ENCODE results near the gene CAB39L. TPM values are rescaled to one million over a fixed set of nuclear protein-coding genes. Genes with fewer than 3 reads are reported as not detected.

The CAB39L gene
- total RNA-seq, 2 donors from 2014 or later, result 5.3 to 8.6 TPM

GRCh38 chr13:49444524-49445395 is 896 bp upstream of the CAB39L start:
- peak overlapping the region; percentile 91 for H3K9ac ChIP-seq (ENCODE audit: extremely low read depth, low read length, poor library complexity, severe bottlenecking)
- no peaks in the 10 kb centered on the region for H3K4me1 ChIP-seq (ENCODE audit: control insufficient read depth, insufficient read depth, low read length)
- H3K9me3 ChIP-seq (ENCODE audit: control insufficient read depth, low read length), result no peaks in the 10 kb centered on the region
- H3K36me3 Mint-ChIP-seq (ENCODE audit: low read depth), result peaks cover 4% of the 10 kb centered on the region
- peaks cover 3% of the 10 kb centered on the region for H3K4me1 Mint-ChIP-seq
- peak overlapping the region; percentile 93 for H3K4me3 Mint-ChIP-seq
- H3K36me3 ChIP-seq (ENCODE audit: control insufficient read depth, insufficient read depth, low read length), result peaks cover 6% of the 10 kb centered on the region
- H3K27ac Mint-ChIP-seq, result peak overlapping the region; percentile 99
- H3K27me3 Mint-ChIP-seq (ENCODE audit: insufficient read depth), result no peaks in the 10 kb centered on the region
- no peaks in the 10 kb centered on the region for H3K27me3 ChIP-seq (ENCODE audit: control insufficient read depth, insufficient read depth, low read length, poor library complexity, severe bottlenecking)
- H3K4me3 ChIP-seq (ENCODE audit: low read length), result peak overlapping the region; percentile 84
- TF ChIP-seq, protein P1, sequence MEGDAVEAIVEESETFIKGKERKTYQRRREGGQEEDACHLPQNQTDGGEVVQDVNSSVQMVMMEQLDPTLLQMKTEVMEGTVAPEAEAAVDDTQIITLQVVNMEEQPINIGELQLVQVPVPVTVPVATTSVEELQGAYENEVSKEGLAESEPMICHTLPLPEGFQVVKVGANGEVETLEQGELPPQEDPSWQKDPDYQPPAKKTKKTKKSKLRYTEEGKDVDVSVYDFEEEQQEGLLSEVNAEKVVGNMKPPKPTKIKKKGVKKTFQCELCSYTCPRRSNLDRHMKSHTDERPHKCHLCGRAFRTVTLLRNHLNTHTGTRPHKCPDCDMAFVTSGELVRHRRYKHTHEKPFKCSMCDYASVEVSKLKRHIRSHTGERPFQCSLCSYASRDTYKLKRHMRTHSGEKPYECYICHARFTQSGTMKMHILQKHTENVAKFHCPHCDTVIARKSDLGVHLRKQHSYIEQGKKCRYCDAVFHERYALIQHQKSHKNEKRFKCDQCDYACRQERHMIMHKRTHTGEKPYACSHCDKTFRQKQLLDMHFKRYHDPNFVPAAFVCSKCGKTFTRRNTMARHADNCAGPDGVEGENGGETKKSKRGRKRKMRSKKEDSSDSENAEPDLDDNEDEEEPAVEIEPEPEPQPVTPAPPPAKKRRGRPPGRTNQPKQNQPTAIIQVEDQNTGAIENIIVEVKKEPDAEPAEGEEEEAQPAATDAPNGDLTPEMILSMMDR (conservative IDR thresholded peaks at IDR 0.05), result no peak
- peak; percentile 67 for DNase-seq
- H3K27ac ChIP-seq (ENCODE audit: low read depth, low read length), result peak overlapping the region; percentile 34
- 7 to 20% methylated on average over 18 to 29 of the region's 29 CpGs for WGBS, 2 experiments (ENCODE audit: insufficient coverage in 1 of 2, insufficient read length in 1 of 2)
- no peaks in the 10 kb centered on the region for H3K9me3 Mint-ChIP-seq

- Histone ChIP-seq H3K4me3 (ENCODE audit: low read length) (peak overlapping the region; percentile 84), H3K27ac (ENCODE audit: low read depth, low read length) (peak overlapping the region; percentile 90), H3K4me1 (ENCODE audit: control insufficient read depth, insufficient read depth, low read length) (no peaks in the 10 kb centered on the region), H3K9me3 (ENCODE audit: control insufficient read depth, low read length) (no peaks in the 10 kb centered on the region), H3K9ac (ENCODE audit: extremely low read depth, low read length, poor library complexity, severe bottlenecking) (peak overlapping the region; percentile 91), H3K36me3 (ENCODE audit: control insufficient read depth, insufficient read depth, low read length) (peaks cover 6% of the 10 kb centered on the region), H3K27me3 (ENCODE audit: control insufficient read depth, insufficient read depth, low read length, poor library complexity, severe bottlenecking) (no peaks in the 10 kb centered on the region)
- DNase-seq, result no peak
- H3K27ac Mint-ChIP-seq, result peak overlapping the region; percentile 99
- 18 to 62% methylated on average over 9 to 10 of the region's 10 CpGs for WGBS, 2 experiments (ENCODE audit: insufficient coverage in 1 of 2, insufficient read length in 1 of 2)
- peaks cover 3% of the 10 kb centered on the region for H3K4me1 Mint-ChIP-seq
- no peaks in the 10 kb centered on the region for H3K27me3 Mint-ChIP-seq (ENCODE audit: insufficient read depth)
- no peaks in the 10 kb centered on the region for H3K9me3 Mint-ChIP-seq
- TF ChIP-seq, protein P1 (conservative IDR thresholded peaks at IDR 0.05), result no peak
- peak overlapping the region; percentile 93 for H3K4me3 Mint-ChIP-seq
- H3K36me3 Mint-ChIP-seq (ENCODE audit: low read depth), result peaks cover 1% of the 10 kb centered on the region
These were observed 534 bp downstream of the CAB39L start for GRCh38 chr13:49443357-49443703.

GRCh38 chr13:49441846-49442245 is 2.0 kb downstream of the CAB39L start:
- no peaks in the 10 kb centered on the region for H3K27me3 ChIP-seq (ENCODE audit: control insufficient read depth, insufficient read depth, low read length, poor library complexity, severe bottlenecking)
- H3K36me3 Mint-ChIP-seq (ENCODE audit: low read depth), result peaks cover 1% of the 10 kb centered on the region
- H3K9me3 Mint-ChIP-seq, result no peaks in the 10 kb centered on the region
- no peak overlapping the region for H3K4me3 Mint-ChIP-seq
- H3K9ac ChIP-seq (ENCODE audit: extremely low read depth, low read length, poor library complexity, severe bottlenecking), result no peak overlapping the region
- H3K27ac Mint-ChIP-seq, result no peak overlapping the region
- DNase-seq, result no peak
- H3K9me3 ChIP-seq (ENCODE audit: control insufficient read depth, low read length), result no peaks in the 10 kb centered on the region
- H3K27ac ChIP-seq (ENCODE audit: low read depth, low read length), result no peak overlapping the region
- no peak overlapping the region for H3K4me3 ChIP-seq (ENCODE audit: low read length)
- no peaks in the 10 kb centered on the region for H3K27me3 Mint-ChIP-seq (ENCODE audit: insufficient read depth)
- WGBS, 2 experiments (ENCODE audit: insufficient coverage in 1 of 2, insufficient read length in 1 of 2), result 84% methylated on average over 1 of the region's 2 CpGs; no CpG with 5 or more reads in 1 of the 2 experiments
- no peaks in the 10 kb centered on the region for H3K4me1 ChIP-seq (ENCODE audit: control insufficient read depth, insufficient read depth, low read length)
- H3K36me3 ChIP-seq (ENCODE audit: control insufficient read depth, insufficient read depth, low read length), result peaks cover 6% of the 10 kb centered on the region
- TF ChIP-seq, protein P1 (conservative IDR thresholded peaks at IDR 0.05), result no peak
- peaks cover 3% of the 10 kb centered on the region for H3K4me1 Mint-ChIP-seq
